Hepatocyte (in vitro differentiated cells): ENCODE measurements around the gene CYP17A1. TPM values are rescaled to one million over a fixed set of nuclear protein-coding genes. Genes with fewer than 3 reads are reported as not detected.

Source experiments
- DNase-seq: peaks from one replicate; pipeline ENCODE4 v3.0.0-alpha.2; 2016; ENCODE audit warnings: low spot score
- H2AFZ ChIP-seq: fragments of 200-600 bp; sonication (generic); 2 replicates; pipeline ENCODE4 v1.6.0; 2016; ENCODE audit warnings: antibody characterized with exemption, mild to moderate bottlenecking
- H3K27ac ChIP-seq: fragments of 200-600 bp; sonication (generic); 2 replicates; pipeline ENCODE4 v1.5.1; 2016; ENCODE audit warnings: mild to moderate bottlenecking
- H3K27me3 ChIP-seq: fragments of 200-600 bp; sonication (generic); 2 replicates; pipeline ENCODE4 v1.6.1; 2016
- H3K36me3 ChIP-seq: fragments of 200-600 bp; sonication (generic); replicated peaks from 2 replicates; pipeline ENCODE4 v1.5.1; 2016; ENCODE audit warnings: low read depth; ENCODE audit not compliant: insufficient read depth
- H3K4me1 ChIP-seq: fragments of 200-600 bp; sonication (generic); 2 replicates; pipeline ENCODE4 v1.5.1; 2016; ENCODE audit warnings: mild to moderate bottlenecking, moderate library complexity; ENCODE audit not compliant: insufficient read depth
- H3K4me2 ChIP-seq: fragments of 200-600 bp; sonication (generic); 2 replicates; pipeline ENCODE4 v1.6.0; 2016
- H3K4me3 ChIP-seq: fragments of 200-600 bp; sonication (generic); 2 replicates; pipeline ENCODE4 v1.5.1; 2016; ENCODE audit warnings: mild to moderate bottlenecking
- H3K79me2 ChIP-seq: fragments of 200-600 bp; sonication (generic); 2 replicates; pipeline ENCODE4 v1.6.0; 2017; ENCODE audit warnings: mild to moderate bottlenecking
- H3K9me2 ChIP-seq: fragments of 200-600 bp; sonication (generic); replicated peaks from 2 replicates; pipeline ENCODE4 v1.6.0; 2017; ENCODE audit warnings: mild to moderate bottlenecking; ENCODE audit not compliant: insufficient read depth
- H3K9me3 ChIP-seq: fragments of 200-600 bp; sonication (generic); 2 replicates; pipeline ENCODE4 v1.5.1; 2016; ENCODE audit warnings: low read depth, mild to moderate bottlenecking
- H4K20me1 ChIP-seq: fragments of 200-600 bp; sonication (generic); 2 replicates; pipeline ENCODE4 v1.6.0; 2016; ENCODE audit warnings: mild to moderate bottlenecking; ENCODE audit not compliant: insufficient read depth, poor library complexity, severe bottlenecking
- EZH2 ChIP-seq: fragments of 200-600 bp; sonication (generic); IDR thresholded peaks from 2 replicates; pipeline ENCODE4 v1.6.1; 2016; ENCODE audit warnings: antibody characterized with exemption, mild to moderate bottlenecking, borderline replicate concordance
- EZH2phosphoT487 ChIP-seq: fragments of 200-600 bp; sonication (generic); IDR thresholded peaks from one replicate; pipeline ENCODE4 v1.6.1; 2018; ENCODE audit warnings: antibody characterized with exemption, mild to moderate bottlenecking, low read depth, moderate library complexity; ENCODE audit not compliant: unreplicated experiment, severe bottlenecking
- WGBS: methylation state at CpG from one replicate; pipeline ENCODE4 v1.1.6; 2016; ENCODE audit warnings: low lambda C conversion rate; ENCODE audit errors: missing lambda C conversion rate; 5-methylcytosine and 5-hydroxymethylcytosine counted together
- polyA plus RNA-seq: library from polyadenylated mRNA; unstranded; fragments of >200 nt; fragmentation: Nextera tagmentation; extraction: Ambion mirVana; gene quantifications from 2 replicates; pipeline ENCODE4 v1.2.1, GENCODE V29; 2016
- total RNA-seq: library from RNA; depleted of rRNA; stranded (reverse); fragments of >200 nt; gene quantifications from 2 replicates; pipeline ENCODE4 v1.2.3, GENCODE V29; 2014
- TF ChIP-seq, protein P1 (sequence below): fragments of 200-600 bp; sonication (generic); IDR thresholded peaks from 2 replicates; pipeline ENCODE4 v1.5.1; 2016; ENCODE audit warnings: antibody characterized with exemption, mild to moderate bottlenecking; ENCODE audit not compliant: poor library complexity

The CYP17A1 gene
- total and polyA plus RNA-seq, 2 experiments from 2014 or later = not detected

DNA sequence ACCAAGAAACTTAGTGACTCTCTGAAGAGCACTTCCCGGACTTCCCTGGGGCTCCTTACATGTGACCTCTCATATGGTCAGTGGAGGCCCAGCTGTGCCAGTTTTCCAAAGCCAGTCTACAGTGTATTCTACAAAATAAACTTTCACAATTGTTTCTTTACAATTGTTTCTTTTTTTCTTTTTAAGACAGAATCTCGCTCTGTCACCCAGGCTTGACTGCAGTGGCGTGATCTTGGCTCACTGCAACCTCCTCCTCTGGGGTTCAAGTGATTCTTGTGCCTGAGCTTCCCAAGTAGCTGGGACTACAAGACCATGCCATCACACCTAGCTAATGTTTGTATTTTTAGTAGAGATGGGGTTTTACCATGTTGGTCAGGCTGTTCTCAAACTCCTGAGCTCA lies 25.9 kb downstream of the CYP17A1 start:
- 99% methylated on average over 3 of the region's 3 CpGs for WGBS
- TF ChIP-seq EZH2phosphoT487 = no peak
- TF ChIP-seq, protein P1, sequence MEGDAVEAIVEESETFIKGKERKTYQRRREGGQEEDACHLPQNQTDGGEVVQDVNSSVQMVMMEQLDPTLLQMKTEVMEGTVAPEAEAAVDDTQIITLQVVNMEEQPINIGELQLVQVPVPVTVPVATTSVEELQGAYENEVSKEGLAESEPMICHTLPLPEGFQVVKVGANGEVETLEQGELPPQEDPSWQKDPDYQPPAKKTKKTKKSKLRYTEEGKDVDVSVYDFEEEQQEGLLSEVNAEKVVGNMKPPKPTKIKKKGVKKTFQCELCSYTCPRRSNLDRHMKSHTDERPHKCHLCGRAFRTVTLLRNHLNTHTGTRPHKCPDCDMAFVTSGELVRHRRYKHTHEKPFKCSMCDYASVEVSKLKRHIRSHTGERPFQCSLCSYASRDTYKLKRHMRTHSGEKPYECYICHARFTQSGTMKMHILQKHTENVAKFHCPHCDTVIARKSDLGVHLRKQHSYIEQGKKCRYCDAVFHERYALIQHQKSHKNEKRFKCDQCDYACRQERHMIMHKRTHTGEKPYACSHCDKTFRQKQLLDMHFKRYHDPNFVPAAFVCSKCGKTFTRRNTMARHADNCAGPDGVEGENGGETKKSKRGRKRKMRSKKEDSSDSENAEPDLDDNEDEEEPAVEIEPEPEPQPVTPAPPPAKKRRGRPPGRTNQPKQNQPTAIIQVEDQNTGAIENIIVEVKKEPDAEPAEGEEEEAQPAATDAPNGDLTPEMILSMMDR = no peak
- no peak for TF ChIP-seq EZH2
- Histone ChIP-seq H3K27ac (no peak overlapping the region), H3K4me1 (peaks cover 24% of the 10 kb centered on the region), H4K20me1 (no peaks in the 10 kb centered on the region), H3K4me2 (no peak overlapping the region), H3K27me3 (no peaks in the 10 kb centered on the region), H3K9me3 (no peaks in the 10 kb centered on the region), H3K4me3 (no peak overlapping the region), H3K9me2 (no peaks in the 10 kb centered on the region), H3K36me3 (no peaks in the 10 kb centered on the region), H2AFZ (no peak overlapping the region), H3K79me2 (peaks cover 10% of the 10 kb centered on the region)
- DNase-seq = no peak

DNA sequence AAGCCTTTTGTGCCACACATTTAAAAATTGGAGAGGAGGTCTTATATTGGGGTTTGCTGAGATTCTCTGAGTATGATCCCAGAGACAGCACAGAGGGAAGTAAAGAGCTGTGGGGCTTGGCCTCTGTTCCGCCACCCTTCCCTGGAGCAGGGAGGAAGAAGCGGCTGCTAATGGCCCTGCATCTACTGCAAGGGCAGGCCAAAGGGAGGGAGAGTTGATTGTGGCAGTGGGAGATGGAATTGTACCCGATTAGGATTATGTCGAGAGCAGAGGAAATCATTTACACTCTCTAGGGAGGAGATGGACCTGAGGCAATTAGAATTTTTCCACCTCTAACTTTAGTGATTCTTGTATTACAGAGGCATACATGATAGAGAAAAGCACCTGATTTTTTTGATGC lies 28.8 kb downstream of the CYP17A1 start:
- WGBS = 79% methylated on average over 4 of the region's 4 CpGs

DNA sequence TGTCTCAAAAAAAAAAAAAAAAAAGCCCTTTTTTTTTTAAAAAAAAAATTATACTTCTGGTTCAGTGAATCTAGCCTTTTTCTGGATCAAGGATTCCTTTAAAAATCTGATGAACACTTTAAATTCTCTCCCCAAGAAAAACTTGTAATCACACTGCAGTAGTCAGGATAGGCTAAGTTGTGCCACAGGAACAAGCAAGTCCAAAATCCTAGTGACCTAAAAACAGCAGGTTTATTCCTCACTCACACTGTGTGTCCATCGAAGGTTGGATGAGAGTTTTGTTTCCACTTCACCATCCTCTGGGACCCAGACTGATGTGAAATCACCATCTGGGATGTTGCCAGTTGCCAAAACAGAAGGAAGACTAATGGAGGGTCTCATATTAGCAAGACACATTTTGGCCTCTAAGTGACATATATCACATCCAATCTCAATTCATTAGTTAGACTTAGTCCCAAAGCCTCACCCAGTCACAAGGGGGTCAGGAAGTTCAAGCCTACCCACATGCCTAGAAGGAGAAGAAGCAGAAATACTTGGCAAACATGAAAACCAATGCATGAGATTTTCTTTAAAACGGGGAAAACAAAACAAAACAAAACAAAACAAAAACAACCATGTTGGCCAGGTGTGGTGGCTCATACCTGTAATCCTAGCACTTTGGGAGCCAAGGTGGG lies 32.7 kb downstream of the CYP17A1 start:
- Histone ChIP-seq H4K20me1 (no peaks in the 10 kb centered on the region), H3K4me2 (no peak overlapping the region), H3K27me3 (no peaks in the 10 kb centered on the region), H3K79me2 (peaks cover 32% of the 10 kb centered on the region), H3K9me3 (no peaks in the 10 kb centered on the region), H3K36me3 (no peaks in the 10 kb centered on the region), H3K4me1 (peaks cover 18% of the 10 kb centered on the region), H2AFZ (no peak overlapping the region), H3K9me2 (no peaks in the 10 kb centered on the region), H3K4me3 (no peak overlapping the region), H3K27ac (no peak overlapping the region)
- 95% methylated on average over 2 of the region's 2 CpGs for WGBS
- no peak for DNase-seq
- TF ChIP-seq EZH2phosphoT487 (no peak), EZH2 (no peak)
- TF ChIP-seq, protein P1 = no peak

More for the DNA sequence above, 28.8 kb downstream of the CYP17A1 start:
- Histone ChIP-seq H3K4me2 (no peak overlapping the region), H3K79me2 (peaks cover 28% of the 10 kb centered on the region), H3K36me3 (no peaks in the 10 kb centered on the region), H2AFZ (no peak overlapping the region), H4K20me1 (no peaks in the 10 kb centered on the region), H3K27ac (no peak overlapping the region), H3K4me3 (no peak overlapping the region), H3K9me2 (no peaks in the 10 kb centered on the region), H3K4me1 (no peaks in the 10 kb centered on the region), H3K9me3 (no peaks in the 10 kb centered on the region), H3K27me3 (no peaks in the 10 kb centered on the region)
- DNase-seq = no peak
- TF ChIP-seq EZH2 = no peak
- no peak for TF ChIP-seq EZH2phosphoT487
- TF ChIP-seq, protein P1 = no peak
